HEK293 (cell line): Measurements from ENCODE around the gene SLC35F6.
"Not testable (repeated sequence)": the region's sequence is repeated elsewhere in the genome, so short reads cannot be mapped to it uniquely, and the experiment has no call there.

ENCODE experiments used
- CTCF ChIA-PET: fragments of 350-600 bp; formaldehyde crosslinking; extraction: SDS; loops from one replicate; lab custom pipeline; 2021; ENCODE audit warnings: antibody characterized with exemption; lab: Yijun Ruan, JAX
- POLR2A ChIA-PET: fragments of 300-600 bp; formaldehyde crosslinking; extraction: SDS; loops from one replicate; lab custom pipeline; 2020; ENCODE audit warnings: antibody characterized with exemption, inconsistent platforms; lab: Yijun Ruan, JAX
- H3K27ac ChIP-seq: fragments of 200-500 bp; sonication (Bioruptor generic); 2 replicates; pipeline ENCODE4 v1.5.1; 2014; ENCODE audit warnings: low read depth, low read length, control low read depth, inconsistent platforms; ENCODE audit errors: extremely low read depth
- H3K36me3 ChIP-seq, 2 experiments: fragments of 200-500 bp in 1 of 2; sonication (Bioruptor generic) in 1 of 2; 1 replicate in 1 of 2; 2 replicates in 1 of 2; pipeline ENCODE4 v1.5.1; 2014 to 2017; ENCODE audit warnings: inconsistent platforms in 2 of 2, low read length in 2 of 2; ENCODE audit not compliant: control insufficient read depth in 2 of 2, insufficient read depth in 1 of 2
- H3K4me1 ChIP-seq: fragments of 200-500 bp; sonication (Bioruptor generic); 2 replicates; pipeline ENCODE4 v1.5.1; 2014; ENCODE audit warnings: mild to moderate bottlenecking, low read length, inconsistent platforms; ENCODE audit not compliant: control insufficient read depth, insufficient read depth
- H3K4me3 ChIP-seq: 2 replicates; pipeline ENCODE4 v1.5.1; 2011; ENCODE audit warnings: low read depth, mild to moderate bottlenecking, control low read depth, low read length, moderate library complexity
- H3K9me3 ChIP-seq: fragments of 200-500 bp; sonication (Bioruptor generic); 2 replicates; pipeline ENCODE4 v1.5.1; 2014; ENCODE audit warnings: low read depth, low read length, inconsistent platforms; ENCODE audit not compliant: control insufficient read depth, insufficient read depth
- KLF7 ChIP-seq: fragments of 450-650 bp; formaldehyde crosslinking; IDR thresholded peaks from 2 replicates; pipeline ENCODE4 v1.5.1; 2016; ENCODE audit warnings: missing biosample characterization, missing genetic modification characterization, borderline replicate concordance
- PRDM1 ChIP-seq: fragments of 450-650 bp; formaldehyde crosslinking; IDR thresholded peaks from 2 replicates; pipeline ENCODE4; 2016; ENCODE audit warnings: missing biosample characterization, missing genetic modification characterization
- REPIN1 ChIP-seq: fragments of 450-650 bp; formaldehyde crosslinking; IDR thresholded peaks from 2 replicates; pipeline ENCODE4 v1.5.1; 2017; ENCODE audit warnings: missing biosample characterization, missing genetic modification characterization, low read depth
- ZBTB20 ChIP-seq: fragments of 450-650 bp; formaldehyde crosslinking; IDR thresholded peaks from 2 replicates; pipeline ENCODE4 v1.5.1; 2016; ENCODE audit warnings: missing biosample characterization, missing genetic modification characterization
- ZNF114 ChIP-seq: fragments of 450-650 bp; formaldehyde crosslinking; IDR thresholded peaks from 2 replicates; pipeline ENCODE4 v1.5.0; 2017; ENCODE audit warnings: missing biosample characterization, missing genetic modification characterization
- ZNF132 ChIP-seq: fragments of 450-650 bp; formaldehyde crosslinking; IDR thresholded peaks from 2 replicates; pipeline ENCODE4 v1.5.1; 2017; ENCODE audit warnings: missing biosample characterization, missing genetic modification characterization, borderline replicate concordance
- ZNF133 ChIP-seq: fragments of 450-650 bp; formaldehyde crosslinking; IDR thresholded peaks from 2 replicates; pipeline ENCODE4 v1.5.1; 2016; ENCODE audit warnings: missing biosample characterization, missing genetic modification characterization
- ZNF223 ChIP-seq: fragments of 450-650 bp; formaldehyde crosslinking; IDR thresholded peaks from 2 replicates; pipeline ENCODE4 v1.5.1; 2016; ENCODE audit warnings: missing biosample characterization, missing genetic modification characterization
- ZNF404 ChIP-seq: fragments of 450-650 bp; formaldehyde crosslinking; IDR thresholded peaks from 2 replicates; pipeline ENCODE4 v1.5.1; 2017; ENCODE audit warnings: missing biosample characterization, missing genetic modification characterization
- ZNF623 ChIP-seq: fragments of 450-650 bp; formaldehyde crosslinking; IDR thresholded peaks from 2 replicates; pipeline ENCODE4 v1.5.1; 2016; ENCODE audit warnings: missing biosample characterization, missing genetic modification characterization
- ZNF76 ChIP-seq: fragments of 450-650 bp; formaldehyde crosslinking; IDR thresholded peaks from 2 replicates; pipeline ENCODE4; 2016; ENCODE audit warnings: low read depth, missing biosample characterization, missing genetic modification characterization, borderline replicate concordance
- ZNF785 ChIP-seq: fragments of 450-650 bp; formaldehyde crosslinking; IDR thresholded peaks from 2 replicates; pipeline ENCODE4 v1.5.1; 2016; ENCODE audit warnings: missing biosample characterization, missing genetic modification characterization
- ZNF791 ChIP-seq: fragments of 450-650 bp; formaldehyde crosslinking; IDR thresholded peaks from 2 replicates; pipeline ENCODE4 v1.5.1; 2016; ENCODE audit warnings: missing biosample characterization, missing genetic modification characterization
- ZNF792 ChIP-seq: fragments of 450-650 bp; formaldehyde crosslinking; IDR thresholded peaks from 2 replicates; pipeline ENCODE4 v1.5.1; 2016; ENCODE audit warnings: missing biosample characterization, missing genetic modification characterization
- TF ChIP-seq, protein P1 (sequence below): fragments of 450-650 bp; formaldehyde crosslinking; IDR thresholded peaks from 2 replicates; pipeline ENCODE4 v1.5.1; 2016; ENCODE audit warnings: missing biosample characterization, missing genetic modification characterization
- TF ChIP-seq, protein P2 (sequence below): fragments of 450-650 bp; formaldehyde crosslinking; IDR thresholded peaks from 2 replicates; pipeline ENCODE4 v1.5.1; 2017; ENCODE audit warnings: missing biosample characterization, missing genetic modification characterization
- TF ChIP-seq, protein P3 (sequence below): fragments of 450-650 bp; IDR thresholded peaks from 2 replicates; pipeline ENCODE4 v1.5.1; 2018; ENCODE audit warnings: missing biosample characterization, mild to moderate bottlenecking, missing genetic modification characterization

Gene SLC35F6

DNA sequence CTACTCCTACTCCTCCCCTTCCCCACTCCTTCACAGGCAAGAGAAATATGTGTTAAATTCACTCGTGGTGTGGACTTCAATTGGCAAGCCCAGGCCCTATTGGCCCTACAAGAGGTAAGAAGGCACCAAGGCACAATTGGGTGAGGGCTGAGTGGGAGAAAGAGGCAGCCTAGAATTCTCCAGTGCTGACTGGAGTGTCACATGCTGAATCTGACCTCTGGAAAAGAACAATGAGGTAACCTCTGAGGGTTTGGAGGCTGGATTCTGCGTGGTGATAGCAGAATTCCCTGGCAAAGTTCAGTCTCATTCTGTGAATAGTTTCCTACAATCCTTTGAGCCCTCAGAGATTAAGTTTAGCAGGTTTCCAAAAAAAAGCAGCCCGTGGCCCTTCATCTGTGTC, 28.6 kb downstream of the SLC35F6 start:
- ChIA-PET POLR2A (no interaction called here), CTCF (no interaction called here)
- TF ChIP-seq, protein P1, sequence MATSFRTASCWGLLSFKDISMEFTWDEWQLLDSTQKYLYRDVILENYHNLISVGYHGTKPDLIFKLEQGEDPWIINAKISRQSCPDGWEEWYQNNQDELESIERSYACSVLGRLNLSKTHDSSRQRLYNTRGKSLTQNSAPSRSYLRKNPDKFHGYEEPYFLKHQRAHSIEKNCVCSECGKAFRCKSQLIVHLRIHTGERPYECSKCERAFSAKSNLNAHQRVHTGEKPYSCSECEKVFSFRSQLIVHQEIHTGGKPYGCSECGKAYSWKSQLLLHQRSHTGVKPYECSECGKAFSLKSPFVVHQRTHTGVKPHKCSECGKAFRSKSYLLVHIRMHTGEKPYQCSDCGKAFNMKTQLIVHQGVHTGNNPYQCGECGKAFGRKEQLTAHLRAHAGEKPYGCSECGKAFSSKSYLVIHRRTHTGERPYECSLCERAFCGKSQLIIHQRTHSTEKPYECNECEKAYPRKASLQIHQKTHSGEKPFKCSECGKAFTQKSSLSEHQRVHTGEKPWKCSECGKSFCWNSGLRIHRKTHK (tag by site-specific recombination), result no peak
- TF ChIP-seq ZBTB20 (tag by site-specific recombination) (no peak), ZNF623 (tag by site-specific recombination) (no peak), ZNF792 (tag by site-specific recombination) (no peak), ZNF133 (tag by site-specific recombination) (no peak), ZNF785 (tag by site-specific recombination) (no peak), ZNF404 (tag by site-specific recombination) (no peak), KLF7 (tag by site-specific recombination) (no peak), ZNF791 (tag by site-specific recombination) (no peak), REPIN1 (no peak), ZNF114 (tag by site-specific recombination) (no peak)
- TF ChIP-seq, protein P2, sequence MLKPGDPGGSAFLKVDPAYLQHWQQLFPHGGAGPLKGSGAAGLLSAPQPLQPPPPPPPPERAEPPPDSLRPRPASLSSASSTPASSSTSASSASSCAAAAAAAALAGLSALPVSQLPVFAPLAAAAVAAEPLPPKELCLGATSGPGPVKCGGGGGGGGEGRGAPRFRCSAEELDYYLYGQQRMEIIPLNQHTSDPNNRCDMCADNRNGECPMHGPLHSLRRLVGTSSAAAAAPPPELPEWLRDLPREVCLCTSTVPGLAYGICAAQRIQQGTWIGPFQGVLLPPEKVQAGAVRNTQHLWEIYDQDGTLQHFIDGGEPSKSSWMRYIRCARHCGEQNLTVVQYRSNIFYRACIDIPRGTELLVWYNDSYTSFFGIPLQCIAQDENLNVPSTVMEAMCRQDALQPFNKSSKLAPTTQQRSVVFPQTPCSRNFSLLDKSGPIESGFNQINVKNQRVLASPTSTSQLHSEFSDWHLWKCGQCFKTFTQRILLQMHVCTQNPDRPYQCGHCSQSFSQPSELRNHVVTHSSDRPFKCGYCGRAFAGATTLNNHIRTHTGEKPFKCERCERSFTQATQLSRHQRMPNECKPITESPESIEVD (tag by site-specific recombination), result no peak
- peaks cover 54 to 73% of the 10 kb centered on the region in 2 experiments for H3K36me3 ChIP-seq
- no peak overlapping the region for H3K27ac ChIP-seq
- H3K4me1 ChIP-seq, result no peaks in the 10 kb centered on the region
- no peak overlapping the region for H3K4me3 ChIP-seq
- no peaks in the 10 kb centered on the region for H3K9me3 ChIP-seq

DNA sequence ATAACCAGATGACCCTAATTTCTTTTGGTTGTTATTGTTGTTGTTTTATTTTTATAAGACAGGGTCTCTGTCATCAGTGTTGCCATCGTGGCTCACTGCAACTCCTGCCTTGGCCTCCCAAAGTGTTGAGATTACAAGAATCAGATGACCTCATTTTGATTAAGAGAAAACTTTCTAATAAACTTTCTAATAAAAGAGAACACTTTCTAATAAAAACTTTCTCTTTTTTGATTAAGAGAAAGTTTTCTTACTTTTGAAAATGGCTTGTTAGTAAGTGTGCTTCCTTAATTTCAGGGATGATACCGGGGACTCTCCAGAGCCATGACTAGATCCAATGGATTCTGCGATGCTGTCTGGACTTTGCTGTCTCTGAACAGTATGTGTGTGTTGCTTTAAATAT, 29.4 kb downstream of the SLC35F6 start:
- no peak overlapping the region for H3K4me3 ChIP-seq
- no peaks in the 10 kb centered on the region for H3K9me3 ChIP-seq
- peaks cover 54 to 69% of the 10 kb centered on the region in 2 experiments for H3K36me3 ChIP-seq
- POLR2A ChIA-PET, result no interaction called here
- peak; percentile 93 for TF ChIP-seq PRDM1 (tag by site-specific recombination)
- TF ChIP-seq ZNF223, result no peak
- H3K27ac ChIP-seq, result no peak overlapping the region
- CTCF ChIA-PET, result no interaction called here
- no peaks in the 10 kb centered on the region for H3K4me1 ChIP-seq

DNA sequence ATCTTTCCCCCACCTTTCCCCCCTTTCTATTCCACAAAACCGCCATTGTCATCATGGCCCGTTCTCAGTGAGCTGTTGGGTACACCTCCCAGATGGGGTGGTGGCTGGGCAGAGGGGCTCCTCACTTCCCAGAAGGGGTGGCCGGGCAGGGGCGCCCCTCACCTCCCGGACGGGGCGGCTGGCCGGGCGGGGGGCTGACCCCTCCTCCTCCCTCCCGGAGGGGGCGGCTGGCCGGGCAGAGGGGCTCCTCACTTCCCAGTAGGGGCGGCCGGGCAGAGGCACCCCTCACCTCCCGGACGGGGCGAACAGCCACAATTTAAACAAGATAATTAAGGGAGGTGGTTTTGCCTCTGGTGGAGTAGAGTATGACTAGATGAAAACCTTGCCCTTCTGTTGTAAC, 31.1 kb downstream of the SLC35F6 start:
- H3K9me3 ChIP-seq, H3K4me3 ChIP-seq, H3K4me1 ChIP-seq, POLR2A ChIA-PET, CTCF ChIA-PET, H3K27ac ChIP-seq: not testable (repeated sequence)
- H3K36me3 ChIP-seq, result peaks cover 50 to 60% of the 10 kb centered on the region in 2 experiments

DNA sequence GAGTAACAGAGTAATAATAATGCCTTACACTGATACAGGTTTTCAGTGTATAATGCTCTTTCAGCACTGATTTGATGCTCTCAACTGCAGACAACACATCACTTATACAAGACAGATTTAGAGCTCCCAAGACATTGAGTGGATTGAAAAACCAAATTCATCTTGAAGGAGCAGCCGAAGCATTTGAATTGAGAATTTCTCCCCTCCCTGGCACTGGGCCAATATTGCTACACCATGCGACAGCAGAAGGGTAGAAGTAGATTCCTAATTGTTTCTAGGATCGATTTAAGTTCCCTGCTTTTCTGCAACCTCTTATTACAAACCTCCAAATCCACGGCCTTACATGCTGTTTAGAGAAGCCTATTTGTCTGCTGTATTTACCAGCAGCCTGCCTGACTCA, 37.2 kb downstream of the SLC35F6 start:
- Histone ChIP-seq H3K4me3 (no peak overlapping the region), H3K9me3 (no peaks in the 10 kb centered on the region), H3K27ac (no peak overlapping the region), H3K4me1 (no peaks in the 10 kb centered on the region), H3K36me3 (peaks cover 16 to 29% of the 10 kb centered on the region in 2 experiments)
- no peak for TF ChIP-seq ZNF76 (tag by site-specific recombination)
- TF ChIP-seq, protein P3, sequence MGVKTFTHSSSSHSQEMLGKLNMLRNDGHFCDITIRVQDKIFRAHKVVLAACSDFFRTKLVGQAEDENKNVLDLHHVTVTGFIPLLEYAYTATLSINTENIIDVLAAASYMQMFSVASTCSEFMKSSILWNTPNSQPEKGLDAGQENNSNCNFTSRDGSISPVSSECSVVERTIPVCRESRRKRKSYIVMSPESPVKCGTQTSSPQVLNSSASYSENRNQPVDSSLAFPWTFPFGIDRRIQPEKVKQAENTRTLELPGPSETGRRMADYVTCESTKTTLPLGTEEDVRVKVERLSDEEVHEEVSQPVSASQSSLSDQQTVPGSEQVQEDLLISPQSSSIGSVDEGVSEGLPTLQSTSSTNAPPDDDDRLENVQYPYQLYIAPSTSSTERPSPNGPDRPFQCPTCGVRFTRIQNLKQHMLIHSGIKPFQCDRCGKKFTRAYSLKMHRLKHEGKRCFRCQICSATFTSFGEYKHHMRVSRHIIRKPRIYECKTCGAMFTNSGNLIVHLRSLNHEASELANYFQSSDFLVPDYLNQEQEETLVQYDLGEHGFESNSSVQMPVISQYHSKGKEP (tag by site-specific recombination), result 0 out of 2 replicates have a peak, but pooled peaks have one; percentile 23
- TF ChIP-seq ZNF132 (tag by site-specific recombination), result no peak
- ChIA-PET CTCF (no interaction called here), POLR2A (no interaction called here)
